ENCODE measurements around the gene CCL20. TPM values are rescaled to one million over a fixed set of nuclear protein-coding genes. Genes with fewer than 3 reads are reported as not detected.

CCL20 gene
- total and polyA plus RNA-seq, 2 of the 13 experiments (the other 11 are each of a cell fraction or from before 2014, with no cell fraction given), result 223 to 903 TPM

DNA sequence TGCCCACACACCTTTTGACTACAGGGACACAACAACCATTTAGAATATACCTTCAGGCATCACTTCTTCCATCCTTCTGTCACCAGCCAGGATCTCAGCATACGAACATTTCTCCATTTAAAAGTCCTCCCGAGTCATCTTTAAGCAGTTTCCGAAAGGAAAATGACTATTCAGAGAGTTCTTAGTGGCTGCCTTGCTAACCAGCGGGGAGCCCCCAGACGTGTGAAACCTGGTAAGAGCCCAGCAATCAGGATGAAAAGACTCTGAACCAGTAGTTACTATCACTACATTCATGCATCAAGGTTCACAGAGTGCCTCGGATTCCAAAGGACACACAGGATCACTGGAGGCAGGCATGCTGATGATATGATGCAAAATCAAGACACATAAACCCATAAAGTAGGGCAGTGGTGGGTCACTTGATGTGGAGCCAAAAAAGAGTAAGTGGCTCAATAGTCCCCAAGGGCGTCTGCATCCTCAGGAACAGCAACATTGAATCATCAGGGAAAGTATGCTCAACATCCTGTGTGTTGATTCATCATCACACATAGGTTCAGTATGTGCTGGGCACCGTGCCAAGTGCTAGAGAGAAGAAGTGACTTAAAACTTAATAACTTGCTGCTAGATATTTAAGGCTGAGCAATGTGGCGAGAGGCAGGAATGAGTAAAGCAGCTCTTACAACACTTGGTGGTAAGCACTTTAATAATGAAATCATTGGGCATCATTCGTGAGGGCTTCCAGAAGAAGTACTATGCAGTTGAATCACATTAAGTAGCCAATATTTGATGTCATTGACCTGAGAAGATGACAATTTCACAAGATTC is 4.4 kb downstream of the CCL20 start (continued):
- TF ChIP-seq RXRB (CRISPR knock-in tag; IDR thresholded peaks at IDR 0.05; ENCODE audit: borderline replicate concordance), result no peak
- no peak; the same call in 1 of the 2 replicates for TF ChIP-seq ZNF331 (CRISPR knock-in tag; IDR thresholded peaks at IDR 0.05)
- TF ChIP-seq, protein P1, sequence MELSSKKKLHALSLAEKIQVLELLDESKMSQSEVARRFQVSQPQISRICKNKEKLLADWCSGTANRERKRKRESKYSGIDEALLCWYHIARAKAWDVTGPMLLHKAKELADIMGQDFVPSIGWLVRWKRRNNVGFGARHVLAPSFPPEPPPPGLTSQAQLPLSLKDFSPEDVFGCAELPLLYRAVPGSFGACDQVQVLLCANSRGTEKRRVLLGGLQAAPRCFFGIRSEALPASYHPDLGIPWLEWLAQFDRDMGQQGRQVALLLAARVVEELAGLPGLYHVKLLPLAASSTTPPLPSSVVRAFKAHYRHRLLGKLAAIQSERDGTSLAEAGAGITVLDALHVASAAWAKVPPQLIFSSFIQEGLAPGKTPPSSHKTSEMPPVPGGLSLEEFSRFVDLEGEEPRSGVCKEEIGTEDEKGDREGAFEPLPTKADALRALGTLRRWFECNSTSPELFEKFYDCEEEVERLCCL (CRISPR knock-in tag; IDR thresholded peaks at IDR 0.05; ENCODE audit: borderline replicate concordance), result 0 out of 2 replicates have a peak, but pooled peaks have one; percentile 36
- TF ChIP-seq, protein P2, sequence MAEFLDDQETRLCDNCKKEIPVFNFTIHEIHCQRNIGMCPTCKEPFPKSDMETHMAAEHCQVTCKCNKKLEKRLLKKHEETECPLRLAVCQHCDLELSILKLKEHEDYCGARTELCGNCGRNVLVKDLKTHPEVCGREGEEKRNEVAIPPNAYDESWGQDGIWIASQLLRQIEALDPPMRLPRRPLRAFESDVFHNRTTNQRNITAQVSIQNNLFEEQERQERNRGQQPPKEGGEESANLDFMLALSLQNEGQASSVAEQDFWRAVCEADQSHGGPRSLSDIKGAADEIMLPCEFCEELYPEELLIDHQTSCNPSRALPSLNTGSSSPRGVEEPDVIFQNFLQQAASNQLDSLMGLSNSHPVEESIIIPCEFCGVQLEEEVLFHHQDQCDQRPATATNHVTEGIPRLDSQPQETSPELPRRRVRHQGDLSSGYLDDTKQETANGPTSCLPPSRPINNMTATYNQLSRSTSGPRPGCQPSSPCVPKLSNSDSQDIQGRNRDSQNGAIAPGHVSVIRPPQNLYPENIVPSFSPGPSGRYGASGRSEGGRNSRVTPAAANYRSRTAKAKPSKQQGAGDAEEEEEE (CRISPR knock-in tag; IDR thresholded peaks at IDR 0.05; ENCODE audit: borderline replicate concordance), result no peak
- TF ChIP-seq FOXO1 (CRISPR knock-in tag; IDR thresholded peaks at IDR 0.05), result peak; percentile 20; the same call in 1 of the 2 replicates
- 0 out of 2 replicates have a peak, but pooled peaks have one; percentile 15 for TF ChIP-seq BHLHE40 (IDR thresholded peaks at IDR 0.05; ENCODE audit: low read length)
- peak; percentile 65; the same call in 1 of the 2 replicates for TF ChIP-seq ZNF747 (CRISPR knock-in tag; IDR thresholded peaks at IDR 0.05; ENCODE audit: borderline replicate concordance)
- no peak for TF ChIP-seq IKZF1 (IDR thresholded peaks at IDR 0.05)
- TF ChIP-seq HMG20B (CRISPR knock-in tag; conservative IDR thresholded peaks at IDR 0.05), result no peak
- TF ChIP-seq ESRRA (CRISPR knock-in tag; IDR thresholded peaks at IDR 0.05; ENCODE audit: low read depth), result no peak
- TF ChIP-seq ZNF713 (CRISPR knock-in tag; IDR thresholded peaks at IDR 0.05), result no peak
- no peak for TF ChIP-seq ARNT2 (CRISPR knock-in tag; IDR thresholded peaks at IDR 0.05; ENCODE audit: low read depth)
- TF ChIP-seq, protein P3, sequence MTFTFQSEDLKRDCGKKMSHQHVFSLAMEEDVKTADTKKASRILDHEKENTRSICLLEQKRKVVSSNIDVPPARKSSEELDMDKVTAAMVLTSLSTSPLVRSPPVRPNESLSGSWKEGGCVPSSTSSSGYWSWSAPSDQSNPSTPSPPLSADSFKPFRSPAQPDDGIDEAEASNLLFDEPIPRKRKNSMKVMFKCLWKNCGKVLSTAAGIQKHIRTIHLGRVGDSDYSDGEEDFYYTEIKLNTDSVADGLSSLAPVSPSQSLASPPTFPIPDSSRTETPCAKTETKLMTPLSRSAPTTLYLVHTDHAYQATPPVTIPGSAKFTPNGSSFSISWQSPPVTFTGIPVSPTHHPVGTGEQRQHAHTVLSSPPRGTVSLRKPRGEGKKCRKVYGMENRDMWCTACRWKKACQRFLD (CRISPR knock-in tag; IDR thresholded peaks at IDR 0.05; ENCODE audit: borderline replicate concordance), result no peak
- TF ChIP-seq, protein P4, sequence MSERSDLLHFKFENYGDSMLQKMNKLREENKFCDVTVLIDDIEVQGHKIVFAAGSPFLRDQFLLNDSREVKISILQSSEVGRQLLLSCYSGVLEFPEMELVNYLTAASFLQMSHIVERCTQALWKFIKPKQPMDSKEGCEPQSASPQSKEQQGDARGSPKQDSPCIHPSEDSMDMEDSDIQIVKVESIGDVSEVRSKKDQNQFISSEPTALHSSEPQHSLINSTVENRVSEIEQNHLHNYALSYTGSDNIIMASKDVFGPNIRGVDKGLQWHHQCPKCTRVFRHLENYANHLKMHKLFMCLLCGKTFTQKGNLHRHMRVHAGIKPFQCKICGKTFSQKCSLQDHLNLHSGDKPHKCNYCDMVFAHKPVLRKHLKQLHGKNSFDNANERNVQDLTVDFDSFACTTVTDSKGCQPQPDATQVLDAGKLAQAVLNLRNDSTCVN (CRISPR knock-in tag; IDR thresholded peaks at IDR 0.05; ENCODE audit: borderline replicate concordance), result peak; percentile 13; the same call in 1 of the 2 replicates
- no peak for TF ChIP-seq ZNF543 (CRISPR knock-in tag; IDR thresholded peaks at IDR 0.05)
- TF ChIP-seq ZNF781 (CRISPR knock-in tag; IDR thresholded peaks at IDR 0.05; ENCODE audit: borderline replicate concordance, not compliant biosample characterization), result no peak
- no peak for TF ChIP-seq RNF2 (conservative IDR thresholded peaks at IDR 0.05; ENCODE audit: low read depth)
- TF ChIP-seq WIZ (CRISPR knock-in tag; IDR thresholded peaks at IDR 0.05), result peak; percentile 5; the same call in 1 of the 2 replicates
- TF ChIP-seq KMT2B (CRISPR knock-in tag; IDR thresholded peaks at IDR 0.05), result no peak
- TF ChIP-seq GTF2F1 (IDR thresholded peaks at IDR 0.05; ENCODE audit: low read length), result peak; percentile 56; the same call in 1 of the 2 replicates
- TF ChIP-seq EED (CRISPR knock-in tag; IDR thresholded peaks at IDR 0.05), result no peak
- TF ChIP-seq JUND (CRISPR knock-in tag; IDR thresholded peaks at IDR 0.05), result peak; percentile 67
- no peak; the same call in 1 of the 2 replicates for TF ChIP-seq KAT8 (CRISPR knock-in tag; IDR thresholded peaks at IDR 0.05)
- TF ChIP-seq PCBP2 (optimal IDR thresholded peaks at IDR 0.05; ENCODE audit: low read depth, low read length, poor library complexity, severe bottlenecking), result no peak
- TF ChIP-seq HOXD1 (CRISPR knock-in tag; IDR thresholded peaks at IDR 0.05), result 0 out of 2 replicates have a peak, but pooled peaks have one; percentile 47
- no peak for TF ChIP-seq U2AF2 (IDR thresholded peaks at IDR 0.05; ENCODE audit: low read depth, low read length)
